Stimulated activated CD8-positive, alpha-beta memory T cell treated with anti-CD3 and anti-CD28 coated beads, Interleukin-12 subunit alpha, Interleukin-12 subunit beta, amount 100 ng/mL, for 1 hour (primary cell): ENCODE results near the gene SUMF2.
A peak's percentile ranks its signal among the peaks of the same experiment; 100 is the strongest.
"Not testable (repeated sequence)": the region's sequence is repeated elsewhere in the genome, so short reads cannot be mapped to it uniquely, and the experiment has no call there.

Experiments
- DNase-seq: peaks from one replicate; pipeline ENCODE4 v3.0.0-alpha.2; 2020; ENCODE audit warnings: low read depth

The SUMF2 gene

GRCh38 chr7:56063500-56063881, 595 bp upstream of the SUMF2 start:
- no peak for DNase-seq

- not testable (repeated sequence) for DNase-seq
Observed at GRCh38 chr7:56066376-56066775, 2.3 kb downstream of the SUMF2 start.

- DNase-seq, result peak; percentile 43
Observed at GRCh38 chr7:56074371-56074791, 10.3 kb downstream of the SUMF2 start.

- DNase-seq, result no peak
Observed at GRCh38 chr7:56077681-56078080, 13.6 kb downstream of the SUMF2 start.

- no peak for DNase-seq
Observed at GRCh38 chr7:56078196-56078595, 14.1 kb downstream of the SUMF2 start.

- no peak for DNase-seq
Observed at GRCh38 chr7:56079450-56080185, 15.5 kb downstream of the SUMF2 start.

GRCh38 chr7:56080726-56081435, 16.8 kb downstream of the SUMF2 start:
- not testable (repeated sequence) for DNase-seq

- DNase-seq, result no peak
Observed at GRCh38 chr7:56081626-56082340, 17.7 kb downstream of the SUMF2 start.

- no peak for DNase-seq
Observed at GRCh38 chr7:56083150-56083785, 19.2 kb downstream of the SUMF2 start.

GRCh38 chr7:56086761-56087160, 22.7 kb downstream of the SUMF2 start:
- no peak for DNase-seq

- DNase-seq, result no peak
Observed at GRCh38 chr7:56087445-56087844, 23.4 kb downstream of the SUMF2 start.

GRCh38 chr7:56091591-56091990, 27.5 kb downstream of the SUMF2 start:
- DNase-seq, result no peak

GRCh38 chr7:56092388-56092787, 28.3 kb downstream of the SUMF2 start:
- DNase-seq, result not testable (repeated sequence)

- DNase-seq, result no peak
Observed at GRCh38 chr7:56092789-56093531, 28.9 kb downstream of the SUMF2 start, which contains the start of gene PHKG1. TSS of gene PHKG1 (minus strand) at chr7:56092952. CDS start at chr7:56088941, 4,011 bp downstream.

GRCh38 chr7:56097700-56098099, 33.6 kb downstream of the SUMF2 start:
- no peak for DNase-seq

GRCh38 chr7:56098187-56099008, 34.3 kb downstream of the SUMF2 start:
- DNase-seq, result not testable (repeated sequence)

- DNase-seq, result no peak
Observed at GRCh38 chr7:56099653-56100052, 35.6 kb downstream of the SUMF2 start.

- not testable (repeated sequence) for DNase-seq
Observed at GRCh38 chr7:56104138-56104537, 40.1 kb downstream of the SUMF2 start.

GRCh38 chr7:56105508-56105907, 41.4 kb downstream of the SUMF2 start:
- no peak for DNase-seq
